ENCODE measurements around the gene SALL4. TPM values are rescaled to one million over a fixed set of nuclear protein-coding genes. Genes with fewer than 3 reads are reported as not detected.
A peak's percentile ranks its signal among the peaks of the same experiment; 100 is the strongest.

The SALL4 gene
- total and polyA plus RNA-seq, 2 donors from 2014 or later = 0.09 TPM; not detected in 1

- intact Hi-C loops (cut with DNase I) = no loop called here
- H3K36me3 ChIP-seq (ENCODE audit: control insufficient read depth in 2 of 3, insufficient read depth in 3 of 3, low read length in 3 of 3) = no peaks in the 10 kb centered on the region
- TF ChIP-seq, protein P1, sequence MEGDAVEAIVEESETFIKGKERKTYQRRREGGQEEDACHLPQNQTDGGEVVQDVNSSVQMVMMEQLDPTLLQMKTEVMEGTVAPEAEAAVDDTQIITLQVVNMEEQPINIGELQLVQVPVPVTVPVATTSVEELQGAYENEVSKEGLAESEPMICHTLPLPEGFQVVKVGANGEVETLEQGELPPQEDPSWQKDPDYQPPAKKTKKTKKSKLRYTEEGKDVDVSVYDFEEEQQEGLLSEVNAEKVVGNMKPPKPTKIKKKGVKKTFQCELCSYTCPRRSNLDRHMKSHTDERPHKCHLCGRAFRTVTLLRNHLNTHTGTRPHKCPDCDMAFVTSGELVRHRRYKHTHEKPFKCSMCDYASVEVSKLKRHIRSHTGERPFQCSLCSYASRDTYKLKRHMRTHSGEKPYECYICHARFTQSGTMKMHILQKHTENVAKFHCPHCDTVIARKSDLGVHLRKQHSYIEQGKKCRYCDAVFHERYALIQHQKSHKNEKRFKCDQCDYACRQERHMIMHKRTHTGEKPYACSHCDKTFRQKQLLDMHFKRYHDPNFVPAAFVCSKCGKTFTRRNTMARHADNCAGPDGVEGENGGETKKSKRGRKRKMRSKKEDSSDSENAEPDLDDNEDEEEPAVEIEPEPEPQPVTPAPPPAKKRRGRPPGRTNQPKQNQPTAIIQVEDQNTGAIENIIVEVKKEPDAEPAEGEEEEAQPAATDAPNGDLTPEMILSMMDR (IDR thresholded peaks at IDR 0.05; ENCODE audit: borderline replicate concordance, extremely low read depth, insufficient read depth) = no peak
- peaks cover 0 to 11% (median 4%) of the 10 kb centered on the region in 3 donors for H3K4me1 ChIP-seq (ENCODE audit: control insufficient read depth in 2 of 3, insufficient read depth in 2 of 3, low read depth in 1 of 3, low read length in 3 of 3)
- FAIRE-seq = no peak
- no peak overlapping the region for H3K27ac ChIP-seq (ENCODE audit: low read depth in 2 of 2, low read length in 2 of 2)
- no peaks in the 10 kb centered on the region for H3K27me3 ChIP-seq (ENCODE audit: control insufficient read depth, insufficient read depth, low read length)
- no peak for DNase-seq
- no peak overlapping the region for H3K9ac ChIP-seq (ENCODE audit: low read length in 3 of 3)
- no peaks in the 10 kb centered on the region for H3K9me3 ChIP-seq (ENCODE audit: control insufficient read depth in 2 of 3, insufficient read depth in 1 of 3, low read length in 3 of 3)
- H3K4me3 ChIP-seq (ENCODE audit: low read length in 3 of 3) = no peak overlapping the region
Measured at GRCh38 chr20:51749674-51750036, 52.7 kb downstream of the SALL4 start.

GRCh38 chr20:51747182-51747911, 55.0 kb downstream of the SALL4 start:
- no peaks in the 10 kb centered on the region for H3K9me3 ChIP-seq (ENCODE audit: control insufficient read depth in 2 of 3, insufficient read depth in 1 of 3, low read length in 3 of 3)
- H3K36me3 ChIP-seq (ENCODE audit: control insufficient read depth in 2 of 3, insufficient read depth in 3 of 3, low read length in 3 of 3) = no peaks in the 10 kb centered on the region
- peaks cover 0 to 13% (median 4%) of the 10 kb centered on the region in 3 donors for H3K4me1 ChIP-seq (ENCODE audit: control insufficient read depth in 2 of 3, insufficient read depth in 2 of 3, low read depth in 1 of 3, low read length in 3 of 3)
- H3K4me3 ChIP-seq (ENCODE audit: low read length in 3 of 3) = no peak overlapping the region
- DNase-seq (peak in 1 of 5 donors; percentile 2), FAIRE-seq (no peak)
- H3K9ac ChIP-seq (ENCODE audit: low read length in 3 of 3) = no peak overlapping the region
- intact Hi-C loops (cut with DNase I) = no loop called here
- H3K27me3 ChIP-seq (ENCODE audit: control insufficient read depth, insufficient read depth, low read length) = no peaks in the 10 kb centered on the region
- TF ChIP-seq, protein P1 (IDR thresholded peaks at IDR 0.05; ENCODE audit: borderline replicate concordance, extremely low read depth, insufficient read depth) = no peak
- no peak overlapping the region for H3K27ac ChIP-seq (ENCODE audit: low read depth in 2 of 2, low read length in 2 of 2)

- FAIRE-seq (no peak), DNase-seq (no peak)
- Histone ChIP-seq H3K9me3 (ENCODE audit: control insufficient read depth in 2 of 3, insufficient read depth in 1 of 3, low read length in 3 of 3) (no peaks in the 10 kb centered on the region), H3K27me3 (ENCODE audit: control insufficient read depth, insufficient read depth, low read length) (no peaks in the 10 kb centered on the region), H3K36me3 (ENCODE audit: control insufficient read depth in 2 of 3, insufficient read depth in 3 of 3, low read length in 3 of 3) (no peaks in the 10 kb centered on the region), H3K4me1 (ENCODE audit: control insufficient read depth in 2 of 3, insufficient read depth in 2 of 3, low read depth in 1 of 3, low read length in 3 of 3) (peaks cover 0 to 12% (median 2%) of the 10 kb centered on the region in 3 donors), H3K4me3 (ENCODE audit: low read length in 3 of 3) (no peak overlapping the region), H3K27ac (ENCODE audit: low read depth in 2 of 2, low read length in 2 of 2) (no peak overlapping the region), H3K9ac (ENCODE audit: low read length in 3 of 3) (no peak overlapping the region)
- intact Hi-C loops (cut with DNase I) = no loop called here
- TF ChIP-seq, protein P1 (IDR thresholded peaks at IDR 0.05; ENCODE audit: borderline replicate concordance, extremely low read depth, insufficient read depth) = no peak
Measured at GRCh38 chr20:51745804-51746203, 56.5 kb downstream of the SALL4 start.

All from kidney (tissue), 14 donors.